ENCODE data around the gene PEPD.

PEPD gene

DNA sequence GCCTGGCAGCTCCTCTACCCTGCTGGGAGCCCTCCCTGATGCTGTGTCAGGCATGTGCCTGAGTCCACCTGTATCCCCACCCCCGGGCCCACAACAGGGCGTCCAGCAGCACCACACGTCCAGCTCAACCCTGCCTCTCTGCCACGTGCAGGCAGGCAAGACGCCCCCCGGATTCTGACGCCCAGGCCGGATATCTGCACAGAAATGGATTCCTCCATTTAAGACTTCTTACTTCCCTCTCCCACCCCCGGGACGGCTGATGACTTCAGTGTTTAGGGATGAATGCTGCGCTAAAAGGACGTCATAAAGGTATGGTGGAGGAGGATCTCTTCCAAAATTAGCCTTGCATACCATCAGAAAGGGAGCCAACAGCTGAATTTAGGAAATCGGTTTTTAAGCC lies 10.2 kb downstream of the PEPD start:
- DNase-seq (ENCODE audit: low read depth): no peak

DNA sequence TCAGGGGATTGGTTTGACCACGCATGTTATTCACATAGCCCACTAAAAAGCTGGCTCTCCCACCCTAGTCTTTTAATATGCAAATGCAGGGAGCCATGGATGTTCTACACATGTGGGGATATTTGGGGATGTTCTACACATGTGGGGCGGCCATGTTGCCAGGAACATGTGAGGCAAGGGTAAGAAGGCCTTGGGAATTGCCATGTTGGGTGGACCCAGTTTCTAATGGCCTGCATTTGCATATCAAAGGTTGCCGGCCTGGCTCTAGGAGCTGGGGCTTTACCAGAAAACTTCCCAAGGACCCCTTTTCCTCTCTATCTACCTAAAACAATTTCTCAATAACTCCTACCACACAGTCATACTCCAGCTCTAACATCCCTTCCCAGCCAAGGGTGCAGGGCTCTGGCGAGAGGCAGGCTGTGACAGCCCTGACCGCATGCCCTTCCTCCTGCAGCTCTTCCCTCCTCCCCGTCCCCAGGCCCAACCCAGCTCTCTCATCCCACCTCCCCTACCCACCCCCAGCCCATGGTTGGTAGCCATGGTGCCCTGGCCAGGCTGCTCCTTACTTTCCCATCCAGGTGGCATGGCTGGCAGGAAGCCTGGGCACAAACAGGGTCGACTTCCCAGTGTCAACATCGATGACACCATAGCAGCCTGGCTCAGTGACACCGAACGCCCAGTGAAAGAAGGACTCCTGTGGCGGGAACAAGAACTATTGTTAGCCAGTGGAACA lies 11.0 kb downstream of the PEPD start:
- no peak for DNase-seq (ENCODE audit: low read depth)

DNA sequence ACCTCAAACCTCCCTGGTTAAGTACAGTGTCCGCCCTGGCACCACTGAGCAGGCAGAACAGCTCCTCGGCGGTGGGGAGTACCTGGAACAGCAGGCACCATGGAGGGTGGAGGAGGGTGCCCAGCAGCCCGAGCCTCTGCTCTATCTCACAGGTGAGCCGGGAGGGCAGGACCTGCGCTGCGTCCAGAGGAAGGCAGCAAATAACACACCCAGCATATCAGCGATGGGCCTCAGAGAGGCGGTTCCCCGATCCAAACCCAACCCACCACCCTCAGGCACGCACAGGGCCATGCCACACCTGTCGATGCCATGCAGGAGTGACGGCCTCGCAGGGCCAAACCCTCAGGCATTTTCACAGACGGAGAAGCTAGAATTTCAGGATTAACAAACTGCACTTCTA lies 11.8 kb downstream of the PEPD start:
- no peak for DNase-seq (ENCODE audit: low read depth)

DNA sequence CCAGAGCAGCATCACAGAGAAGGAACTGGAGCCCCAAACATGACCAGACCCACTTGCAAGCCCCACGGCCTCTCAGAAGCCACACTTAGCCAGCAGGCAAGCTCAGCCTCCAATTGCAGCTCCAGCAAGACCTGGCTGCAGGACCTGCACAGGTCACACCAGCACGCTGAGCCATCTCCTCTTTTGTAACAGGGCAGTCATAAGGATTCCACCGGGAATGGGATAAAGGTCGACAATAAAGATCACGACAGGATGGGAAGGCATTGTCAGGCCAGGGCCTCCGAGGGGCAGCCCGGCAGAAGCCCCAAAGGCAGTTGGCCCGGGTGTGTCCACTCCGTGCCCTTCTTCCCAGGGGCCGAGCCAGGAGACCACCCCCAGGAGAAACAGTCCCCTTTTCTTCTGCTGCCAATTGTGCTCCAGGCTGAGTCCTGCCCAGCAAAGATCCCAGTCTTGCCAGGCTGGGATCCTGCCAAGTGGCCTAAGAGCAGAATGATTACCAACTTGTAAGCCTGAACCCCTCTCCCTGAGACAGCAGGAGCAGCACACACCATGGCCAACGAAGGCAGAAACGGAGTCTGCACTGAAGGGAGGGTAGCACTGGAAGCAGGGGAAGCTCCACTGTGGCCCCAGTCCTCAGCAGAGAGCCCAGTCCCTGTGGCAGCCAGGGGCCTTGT lies 12.5 kb downstream of the PEPD start:
- no peak for DNase-seq (ENCODE audit: low read depth)

DNA sequence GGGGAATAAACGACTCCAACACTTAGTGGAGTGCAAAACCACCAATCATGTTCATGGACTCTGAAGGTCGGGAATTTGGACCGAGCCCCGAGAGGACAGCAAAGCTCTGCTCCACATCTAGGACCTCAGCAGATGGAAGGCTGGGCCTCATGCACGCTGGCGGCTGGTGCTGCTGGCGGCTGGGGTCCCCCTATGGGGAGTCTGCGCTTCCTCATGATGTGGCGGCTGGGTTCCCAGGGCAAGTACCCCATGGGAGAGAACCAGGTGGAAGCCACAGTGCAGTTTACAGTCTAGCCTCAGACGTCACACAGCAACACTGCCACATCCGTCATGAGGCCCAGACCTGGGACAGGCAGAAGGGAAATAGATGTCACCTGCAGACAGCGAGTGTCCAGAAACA lies 13.2 kb downstream of the PEPD start:
- no peak for DNase-seq (ENCODE audit: low read depth)

DNA sequence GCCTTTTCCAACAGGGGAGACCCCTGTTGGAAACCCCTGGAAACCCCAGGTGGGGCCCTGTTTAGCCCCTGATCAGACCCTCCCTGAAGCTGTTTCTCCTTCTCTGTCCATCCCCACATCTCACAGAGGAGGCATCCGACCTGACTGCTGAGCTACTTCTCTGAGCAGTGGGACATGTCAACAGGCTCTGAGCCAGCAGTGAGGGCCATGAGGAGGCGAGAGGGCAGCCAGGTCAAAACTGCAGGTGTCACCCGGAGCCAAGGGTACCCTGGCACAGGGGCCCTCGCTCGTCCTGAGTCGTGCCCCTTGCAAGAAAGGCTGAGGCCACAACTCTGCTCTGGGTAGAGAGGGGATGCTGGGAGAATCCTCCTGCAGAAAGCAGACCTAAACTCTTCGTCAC lies 13.6 kb downstream of the PEPD start:
- no peak for DNase-seq (ENCODE audit: low read depth)

DNA sequence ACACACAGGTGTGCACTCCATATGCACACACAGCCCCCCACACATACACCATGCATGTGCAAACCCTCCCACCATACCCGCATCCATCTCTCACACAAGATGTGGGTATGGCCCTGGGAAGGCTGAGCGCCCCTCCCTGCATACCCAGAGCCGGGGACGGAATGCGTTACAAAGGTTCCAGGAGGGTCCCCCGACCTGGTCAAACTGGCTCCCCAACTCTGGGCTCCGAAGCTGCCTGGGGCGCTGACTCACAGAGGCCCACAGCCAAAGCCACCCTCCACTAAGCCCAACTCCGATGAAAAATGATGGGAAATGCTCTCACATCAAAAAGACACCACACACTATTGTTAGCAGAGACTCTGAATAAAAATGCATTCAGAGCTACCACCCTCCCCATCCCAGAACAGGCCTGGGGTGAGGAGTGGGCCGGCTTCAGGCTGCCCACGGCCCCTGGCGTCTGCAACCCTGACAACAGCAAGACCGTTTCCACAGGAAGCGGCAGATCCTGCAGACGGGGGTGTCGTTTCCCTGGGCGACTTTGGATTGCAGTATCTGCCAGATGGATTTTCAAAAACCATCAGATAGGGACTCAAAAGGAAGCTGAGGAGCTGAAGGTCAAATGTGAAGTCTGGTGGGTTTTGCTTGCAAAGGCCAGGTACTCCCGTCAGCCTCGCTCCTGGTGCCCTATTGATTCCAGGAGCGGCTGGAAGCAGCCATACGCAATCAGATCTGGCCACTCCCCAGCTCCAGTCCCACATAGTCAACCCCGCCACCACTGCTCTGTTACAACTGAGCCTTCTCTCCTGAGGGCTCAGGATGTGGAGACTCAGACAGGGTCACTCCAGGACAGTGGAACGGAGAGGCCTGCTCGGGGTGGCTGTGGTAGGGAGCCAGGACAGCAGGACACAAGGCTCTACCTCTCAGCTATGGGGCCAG lies 14.3 kb downstream of the PEPD start:
- no peak for DNase-seq (ENCODE audit: low read depth)

DNA sequence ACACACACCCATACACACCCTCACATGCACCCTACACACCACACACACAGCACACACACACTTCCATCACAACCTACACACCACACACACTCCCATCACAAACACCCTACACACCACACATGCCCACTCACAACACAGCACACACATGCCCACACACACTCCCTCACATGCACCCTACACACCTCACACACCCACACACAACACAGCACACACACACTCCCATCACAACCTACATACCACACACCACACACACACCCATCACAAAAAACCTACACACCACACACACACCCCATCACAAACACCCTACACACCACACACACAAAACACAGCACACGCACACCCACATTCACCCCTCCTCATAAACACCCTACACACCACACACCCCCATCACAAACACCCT lies 15.1 kb downstream of the PEPD start:
- DNase-seq (ENCODE audit: low read depth): no peak

DNA sequence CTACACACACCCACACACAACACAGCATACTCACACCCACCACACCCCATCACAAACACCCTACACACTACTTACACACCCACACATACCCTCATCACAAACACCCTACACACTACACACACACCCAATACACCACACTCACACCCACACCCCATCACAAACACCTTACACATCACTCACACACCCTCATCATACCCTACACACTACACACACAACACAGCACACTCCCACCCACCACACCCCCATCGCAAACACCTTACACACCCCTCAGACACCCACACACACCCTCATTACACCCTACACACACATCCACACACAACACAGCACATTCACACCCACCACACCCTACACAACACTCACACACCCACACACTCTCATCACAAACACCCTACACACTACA lies 15.8 kb downstream of the PEPD start:
- DNase-seq (ENCODE audit: low read depth): no peak

DNA sequence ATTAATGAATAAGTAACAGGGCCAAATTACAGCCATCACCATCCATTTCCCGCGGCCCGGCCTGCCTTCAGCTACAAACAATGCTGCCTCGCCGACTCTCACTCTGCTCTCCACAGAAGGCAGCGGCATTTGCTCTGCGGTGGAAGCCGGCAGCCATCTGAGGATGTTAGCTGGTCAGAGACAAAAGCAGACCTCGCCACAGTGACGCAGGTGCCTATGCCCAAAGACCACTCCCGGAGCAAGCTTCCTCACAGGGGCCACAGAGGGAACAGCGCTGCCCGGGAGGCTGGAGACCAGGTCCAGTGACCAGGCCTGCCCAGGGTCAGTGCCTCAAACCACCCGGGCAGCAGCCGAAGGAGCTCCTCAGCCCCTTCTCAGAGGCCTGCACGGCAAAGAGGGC lies 16.4 kb downstream of the PEPD start:
- no peak for DNase-seq (ENCODE audit: low read depth)

DNA sequence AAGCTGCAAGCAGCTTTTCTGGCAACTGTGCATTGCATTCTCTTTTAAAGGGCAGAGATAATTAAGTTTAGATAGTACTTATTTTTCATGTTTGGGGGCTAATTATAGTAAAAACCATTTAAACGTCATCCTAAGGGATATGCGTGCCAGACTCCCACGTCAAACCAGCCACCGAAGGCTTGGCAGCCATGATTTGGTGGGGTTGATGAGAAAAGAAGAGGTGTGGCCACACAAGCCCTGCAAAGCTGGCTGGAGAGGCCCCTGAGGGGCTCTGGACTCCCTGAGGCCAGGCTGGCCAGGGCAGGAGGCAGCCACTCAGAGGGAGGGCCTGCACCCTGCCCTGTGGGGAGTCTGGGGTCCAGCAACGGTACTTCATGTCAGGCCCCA lies 17.5 kb downstream of the PEPD start:
- DNase-seq (ENCODE audit: low read depth): no peak

DNA sequence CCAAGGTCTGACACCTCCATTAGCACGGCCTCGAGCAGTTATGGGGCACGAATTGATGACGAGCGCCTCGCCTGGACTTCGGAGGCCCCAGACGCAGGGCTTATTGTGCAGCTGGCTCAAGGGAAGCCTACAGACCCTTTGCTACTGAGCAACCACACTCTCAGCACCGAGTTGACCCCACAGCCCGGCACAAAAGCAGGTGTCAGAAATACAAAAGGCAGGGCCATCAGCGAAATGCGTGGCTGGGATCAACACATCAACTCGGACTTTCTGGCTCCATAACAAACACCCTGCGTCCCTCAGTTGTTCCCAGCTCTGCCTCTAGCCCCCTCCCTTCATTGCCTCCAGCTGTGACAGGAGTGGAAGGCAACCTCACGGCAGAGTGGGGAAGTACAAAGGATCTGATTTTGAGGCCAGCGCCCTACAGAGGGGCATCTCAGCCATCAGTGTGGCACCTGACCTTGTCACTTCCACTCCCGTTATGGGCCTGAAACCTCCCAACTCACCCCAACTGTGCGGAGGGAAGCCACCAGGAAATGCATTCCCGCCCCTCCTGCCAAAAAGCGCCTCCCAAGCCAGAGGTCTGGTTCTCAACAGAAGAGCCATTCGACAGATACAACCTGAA lies 18.0 kb downstream of the PEPD start:
- no peak for DNase-seq (ENCODE audit: low read depth)

DNA sequence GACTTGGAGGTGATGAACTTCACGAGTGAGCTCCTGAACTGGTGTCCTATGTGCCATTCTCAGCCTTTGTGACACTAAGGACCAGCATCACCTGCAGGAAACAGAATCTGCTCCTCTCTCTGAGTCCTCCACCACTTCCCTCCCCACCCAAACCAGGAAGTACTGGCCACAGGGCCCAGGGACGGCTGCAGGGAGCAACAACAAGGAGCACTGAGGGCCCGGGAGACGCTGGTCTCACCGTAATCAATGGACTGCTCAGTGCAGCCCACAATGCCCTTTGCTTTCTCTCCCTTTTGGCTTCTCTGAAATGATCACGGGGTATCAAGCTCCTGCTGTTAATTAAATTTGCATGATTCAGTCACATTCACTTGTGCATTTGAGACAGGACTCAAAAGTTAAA lies 18.6 kb downstream of the PEPD start:
- no peak for DNase-seq (ENCODE audit: low read depth)

DNA sequence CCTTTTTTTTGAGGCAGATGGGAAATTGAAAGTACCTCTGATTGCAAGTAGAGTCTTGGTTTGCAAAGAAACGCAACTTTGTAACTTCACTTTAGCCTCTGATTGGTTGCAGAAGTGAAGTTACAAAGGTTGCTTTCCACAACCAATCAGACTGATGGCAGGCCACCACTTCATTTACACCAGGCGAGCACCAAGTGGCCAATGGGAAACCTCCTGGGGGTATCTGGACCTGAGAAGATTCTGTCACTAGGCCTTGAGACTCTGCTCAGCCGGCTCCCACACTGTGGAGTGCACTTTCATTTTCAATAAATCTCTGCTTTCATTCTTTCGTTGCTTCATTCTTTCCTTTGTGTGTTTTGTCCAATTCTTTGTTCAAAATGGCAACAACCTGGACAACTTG lies 19.1 kb downstream of the PEPD start:
- no peak for DNase-seq (ENCODE audit: low read depth)

DNA sequence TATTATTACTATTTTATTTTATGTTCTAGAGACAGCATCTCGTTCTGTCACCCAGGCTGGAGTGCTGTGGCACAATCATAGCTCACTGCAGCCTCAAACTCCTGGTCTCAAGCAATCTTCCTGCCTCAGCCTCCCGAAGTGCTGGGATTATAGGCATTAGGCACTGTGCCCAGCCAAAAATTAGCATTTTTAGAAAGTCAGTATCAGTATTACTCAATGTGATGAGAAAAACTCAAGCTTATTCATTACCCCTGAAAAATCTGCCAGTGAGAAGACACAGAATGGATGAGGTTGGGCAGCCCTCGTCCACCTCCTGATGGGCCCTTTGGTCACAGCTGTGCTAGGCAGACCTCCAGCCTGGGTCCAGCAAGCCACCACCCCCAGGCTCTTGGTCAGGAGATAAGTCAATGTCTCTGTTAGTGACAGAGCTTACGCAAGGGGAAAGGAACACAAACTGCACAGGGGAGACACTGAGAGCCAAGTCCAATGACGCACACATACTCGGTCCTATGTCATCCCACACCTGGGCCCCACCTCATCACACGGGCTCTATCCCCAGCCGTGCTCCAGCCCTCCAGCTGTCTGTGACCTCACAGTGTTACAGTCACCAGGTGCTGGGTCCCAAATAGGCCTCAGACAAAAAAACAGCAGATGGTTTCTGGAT lies 19.8 kb downstream of the PEPD start:
- no peak for DNase-seq (ENCODE audit: low read depth)

DNA sequence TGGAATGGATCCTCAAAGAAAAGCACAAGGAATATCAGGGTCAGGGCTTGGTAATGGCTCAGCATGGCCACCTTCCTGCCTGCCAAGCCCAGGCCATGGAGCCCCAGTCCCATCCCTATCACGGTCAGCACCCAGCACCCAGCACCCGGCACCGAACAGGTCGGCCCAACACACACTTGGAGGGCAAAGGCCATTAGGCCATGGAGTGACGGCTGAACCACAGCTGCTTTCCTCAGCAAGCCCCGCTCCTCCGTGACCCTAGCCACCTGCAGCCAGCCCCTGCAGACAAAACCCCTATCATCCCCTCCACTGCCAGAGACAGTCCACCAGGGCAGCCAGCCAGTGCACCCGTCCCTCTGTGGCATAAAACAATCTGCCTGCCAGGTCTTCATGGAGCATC lies 20.6 kb downstream of the PEPD start:
- no peak for DNase-seq (ENCODE audit: low read depth)

DNA sequence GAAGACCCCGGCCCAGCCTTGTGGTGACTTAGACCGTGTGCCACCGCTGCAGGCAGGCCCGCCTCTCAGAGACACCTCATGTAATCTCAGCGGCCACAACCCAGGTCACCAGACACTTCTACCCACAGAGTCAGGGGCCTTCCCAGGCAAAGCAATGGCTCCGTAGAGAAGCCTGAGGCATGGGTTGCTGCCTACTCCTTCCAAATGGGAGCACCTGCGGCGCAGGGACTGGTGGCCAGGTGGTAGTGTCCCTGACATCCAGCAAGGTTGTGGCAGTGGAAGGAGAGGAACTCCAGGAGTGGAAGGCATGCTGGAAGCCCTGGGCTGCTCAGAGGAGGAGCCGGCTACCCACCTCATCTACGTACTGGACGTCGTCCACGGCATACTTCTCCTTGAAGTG lies 21.0 kb downstream of the PEPD start:
- DNase-seq (ENCODE audit: low read depth): no peak

DNA sequence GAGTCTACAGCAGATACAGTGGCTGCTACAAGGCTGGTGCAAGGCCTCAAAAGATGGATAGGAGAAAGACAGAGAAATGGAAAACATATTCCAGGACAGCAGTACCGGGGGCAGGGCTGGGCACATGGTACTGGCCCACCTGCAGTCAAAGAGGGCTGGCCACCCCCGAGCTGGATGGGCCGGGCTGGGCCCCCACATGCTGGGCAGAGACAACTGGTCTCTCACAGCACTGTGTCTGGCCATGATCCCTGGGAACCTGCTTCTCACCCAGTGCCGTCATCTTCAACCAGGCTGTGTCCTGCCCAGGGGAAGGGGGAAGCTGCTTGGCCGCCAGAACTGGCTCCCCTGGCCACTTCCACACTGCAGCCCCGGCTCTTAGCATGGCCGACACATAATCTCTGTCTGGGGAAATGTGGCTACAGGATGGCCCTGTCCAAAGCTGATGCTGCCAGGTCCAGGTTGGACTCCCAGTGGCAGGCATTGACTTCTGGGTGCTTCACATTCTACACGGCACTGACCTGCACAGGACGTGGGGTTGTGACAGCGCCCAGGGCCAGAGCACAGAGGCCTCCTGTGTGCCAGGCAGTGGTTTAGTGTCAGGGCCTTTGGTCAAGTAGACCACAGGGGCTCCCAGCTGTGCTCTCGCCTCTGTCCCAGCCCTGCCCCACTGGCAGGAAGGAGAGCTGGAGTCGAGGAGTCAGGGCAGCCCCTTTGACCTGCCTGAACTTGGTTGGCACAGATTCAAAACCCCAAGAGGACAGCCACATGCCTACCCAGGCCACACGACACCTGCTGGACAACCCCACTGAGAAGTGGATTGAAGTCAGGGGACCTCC lies 21.7 kb downstream of the PEPD start:
- no peak for DNase-seq (ENCODE audit: low read depth)

DNA sequence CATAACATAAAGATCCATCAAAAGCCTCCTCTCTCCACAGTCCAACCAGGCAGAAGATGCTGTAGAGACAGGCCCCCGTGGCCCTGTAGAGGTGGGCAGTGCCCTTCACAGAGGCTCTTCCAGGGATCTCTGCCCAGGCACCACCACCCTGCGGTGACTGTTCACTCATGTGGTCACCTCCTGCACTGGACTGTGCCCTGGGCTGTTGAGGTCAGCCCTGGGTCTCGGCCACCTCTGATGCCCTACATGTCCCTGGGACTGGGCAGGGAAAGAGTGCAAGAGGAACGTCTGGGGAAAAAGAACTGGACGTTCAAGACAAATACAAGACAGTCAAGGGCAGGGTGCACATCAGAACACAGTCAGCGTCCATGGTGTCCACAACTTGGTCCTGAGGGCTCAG lies 22.3 kb downstream of the PEPD start:
- DNase-seq (ENCODE audit: low read depth): no peak

DNA sequence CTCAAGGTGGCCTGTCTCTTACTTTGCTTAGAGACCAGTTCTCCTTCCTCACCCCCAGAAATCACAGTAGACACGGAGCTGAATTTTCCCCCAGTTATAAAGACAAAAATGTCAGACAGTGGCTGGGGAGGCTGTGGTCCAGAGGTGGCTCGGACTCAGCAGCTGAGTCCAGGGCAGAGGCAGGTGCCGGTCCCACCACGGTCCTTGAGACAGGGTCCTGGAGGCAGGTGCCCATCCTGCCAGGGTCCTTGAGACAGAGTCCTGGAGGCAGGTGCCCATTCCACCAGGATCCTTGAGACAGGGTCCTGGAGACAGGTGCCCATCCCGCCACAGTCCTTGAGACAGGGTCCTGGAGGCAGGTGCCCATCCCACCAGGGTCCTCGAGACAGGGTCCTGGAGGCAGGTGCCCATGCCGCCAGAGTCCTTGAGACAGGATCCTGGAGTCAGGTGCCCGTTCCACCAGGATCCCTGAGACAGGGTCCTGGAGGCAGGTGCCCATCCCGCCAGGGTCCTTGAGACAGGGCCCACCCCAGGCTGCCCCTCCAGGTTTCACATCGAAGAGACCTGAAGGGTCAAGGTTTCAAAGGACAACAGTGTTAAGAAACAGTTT lies 23.1 kb downstream of the PEPD start:
- no peak for DNase-seq (ENCODE audit: low read depth)

DNA sequence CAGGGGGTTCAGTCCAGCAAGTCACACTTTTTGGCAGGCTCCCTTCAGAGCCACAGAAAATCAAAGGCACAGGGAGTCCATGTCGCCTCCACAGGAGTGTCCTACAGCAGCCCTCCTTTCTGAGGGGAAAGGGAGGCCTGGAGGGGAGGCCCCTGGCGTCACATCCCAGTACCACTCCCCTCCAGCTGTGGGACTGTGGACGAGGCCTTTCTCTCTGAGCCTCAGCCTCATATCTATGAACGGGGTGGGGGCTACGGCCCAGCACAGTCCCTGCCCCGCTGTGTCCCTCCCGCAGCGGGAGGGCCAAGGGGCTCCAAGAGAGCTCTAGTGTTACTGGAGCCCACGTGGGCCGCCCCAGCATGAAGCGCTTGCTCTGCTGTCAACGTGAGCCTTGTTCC lies 23.8 kb downstream of the PEPD start:
- DNase-seq (ENCODE audit: low read depth): no peak

Data from stimulated activated CD8-positive, alpha-beta memory T cell treated with anti-CD3 and anti-CD28 coated beads, Interleukin-12 subunit alpha, Interleukin-12 subunit beta, amount 100 ng/mL, for 4 hours (primary cell).